HepG2 (cell line): ENCODE data around the gene RNU2-63P. TPM values are rescaled to one million over a fixed set of nuclear protein-coding genes. Genes with fewer than 3 reads are reported as not detected.

Experiments
- BCL3 ChIP-seq: sonication (generic); formaldehyde crosslinking; IDR thresholded peaks from 2 replicates; pipeline ENCODE4 v1.5.1; 2020; ENCODE audit warnings: mild to moderate bottlenecking, missing genetic modification reagents, moderate library complexity
- CAMTA2 ChIP-seq: sonication (generic); formaldehyde crosslinking; IDR thresholded peaks from 2 replicates; pipeline ENCODE4 v1.4.0; 2020; ENCODE audit warnings: mild to moderate bottlenecking, missing genetic modification reagents, borderline replicate concordance
- CBFB ChIP-seq: sonication (generic); formaldehyde crosslinking; IDR thresholded peaks from 2 replicates; pipeline ENCODE4 v1.4.0; 2020; ENCODE audit warnings: missing genetic modification reagents
- HNRNPLL ChIP-seq: fragments of 200-400 bp; formaldehyde crosslinking; IDR thresholded peaks from 2 replicates; pipeline ENCODE4 v1.6.1; 2017; ENCODE audit warnings: mild to moderate bottlenecking, low read depth, low read length; ENCODE audit not compliant: poor library complexity, severe bottlenecking
- HOXA3 ChIP-seq: sonication (generic); formaldehyde crosslinking; IDR thresholded peaks from 2 replicates; pipeline ENCODE4 v1.5.0; 2020; ENCODE audit warnings: missing genetic modification reagents
- KDM5B ChIP-seq: sonication (generic); formaldehyde crosslinking; IDR thresholded peaks from 2 replicates; pipeline ENCODE4 v1.4.0; 2020; ENCODE audit warnings: missing genetic modification reagents, mild to moderate bottlenecking, borderline replicate concordance
- MAFG ChIP-seq: sonication (generic); formaldehyde crosslinking; IDR thresholded peaks from 2 replicates; pipeline ENCODE4 v1.5.1; 2020; ENCODE audit warnings: mild to moderate bottlenecking, missing genetic modification reagents
- MED8 ChIP-seq: sonication (generic); formaldehyde crosslinking; IDR thresholded peaks from 2 replicates; pipeline ENCODE4 v1.8.1; 2023; ENCODE audit warnings: mild to moderate bottlenecking, missing genetic modification reagents; ENCODE audit not compliant: insufficient replicate concordance
- NFYC ChIP-seq: IDR thresholded peaks from 2 replicates; pipeline ENCODE4 v1.6.1; 2016; ENCODE audit warnings: missing genetic modification reagents, missing compliant biosample characterization
- PITX1 ChIP-seq: sonication (generic); formaldehyde crosslinking; IDR thresholded peaks from 2 replicates; pipeline ENCODE4 v1.5.1; 2020; ENCODE audit warnings: mild to moderate bottlenecking, missing genetic modification reagents
- STAT5B ChIP-seq: sonication (generic); formaldehyde crosslinking; IDR thresholded peaks from 2 replicates; pipeline ENCODE4 v1.4.0; 2020; ENCODE audit warnings: missing genetic modification reagents
- XRCC5 ChIP-seq: fragments of 200-400 bp; formaldehyde crosslinking; optimal IDR thresholded peaks from 2 replicates; pipeline ENCODE3; 2017; ENCODE audit warnings: mild to moderate bottlenecking, low read length
- YEATS2 ChIP-seq: sonication (generic); formaldehyde crosslinking; IDR thresholded peaks from 2 replicates; pipeline ENCODE4 v1.4.0; 2020; ENCODE audit warnings: missing genetic modification reagents, borderline replicate concordance
- ZBTB7B ChIP-seq: sonication (generic); formaldehyde crosslinking; IDR thresholded peaks from 2 replicates; pipeline ENCODE4 v1.4.0; 2020; ENCODE audit warnings: missing genetic modification reagents
- ZFP36 ChIP-seq: fragments of 150-350 bp; IDR thresholded peaks from 2 replicates; pipeline ENCODE4 v1.6.1; 2018; ENCODE audit warnings: borderline replicate concordance, low read length, low read depth; ENCODE audit not compliant: partially characterized antibody
- ZNF160 ChIP-seq: sonication (generic); formaldehyde crosslinking; IDR thresholded peaks from 2 replicates; pipeline ENCODE4 v1.8.0; 2022; ENCODE audit warnings: mild to moderate bottlenecking, inconsistent platforms, missing genetic modification reagents
- ZNF17 ChIP-seq: sonication (generic); formaldehyde crosslinking; IDR thresholded peaks from 2 replicates; pipeline ENCODE4 v1.5.0; 2020; ENCODE audit warnings: mild to moderate bottlenecking, missing genetic modification reagents
- ZNF296 ChIP-seq: sonication (generic); formaldehyde crosslinking; conservative IDR thresholded peaks from 2 replicates; pipeline ENCODE4 v1.5.0; 2020; ENCODE audit warnings: mild to moderate bottlenecking, missing genetic modification reagents
- ZNF562 ChIP-seq: sonication (generic); formaldehyde crosslinking; IDR thresholded peaks from 2 replicates; pipeline ENCODE4 v1.8.0; 2022; ENCODE audit warnings: missing genetic modification reagents, borderline replicate concordance
- ZNF577 ChIP-seq: sonication (generic); formaldehyde crosslinking; IDR thresholded peaks from 2 replicates; pipeline ENCODE4 v1.4.0; 2020; ENCODE audit warnings: mild to moderate bottlenecking, low read depth, missing genetic modification reagents, borderline replicate concordance
- ZNF883 ChIP-seq: sonication (generic); formaldehyde crosslinking; IDR thresholded peaks from 2 replicates; pipeline ENCODE4 v1.5.1; 2020; ENCODE audit warnings: mild to moderate bottlenecking, missing genetic modification reagents; ENCODE audit errors: not compliant biosample characterization
- polyA plus RNA-seq, 8 experiments: library from polyadenylated mRNA; depleted of rRNA in 3 of 8; stranded (reverse) in 7 of 8; unstranded in 1 of 8; fragments of >200 nt; fragmentation: Illumina TruSeq in 4 of 8; extraction: Trizol in 4 of 8; gene quantifications; 2 replicates each; pipeline versions ENCODE4 v1.2.1 to v1.2.3, GENCODE V29; 2011 to 2016; ENCODE audit warnings: low read depth in 4 of 8, missing spikeins in 1 of 8, mixed read lengths in 1 of 8; ENCODE audit not compliant: insufficient read depth in 1 of 8
- total RNA-seq, 5 experiments: library from RNA; depleted of rRNA; stranded (reverse); fragments of >200 nt; fragmentation: Illumina TruSeq; extraction: Trizol; gene quantifications; 2 replicates each; pipeline ENCODE4 v1.2.3, GENCODE V29; 2016; ENCODE audit warnings: low read depth in 1 of 5
- TF ChIP-seq, protein P1 (sequence below): sonication (generic); formaldehyde crosslinking; IDR thresholded peaks from 2 replicates; pipeline ENCODE4; 2020; ENCODE audit warnings: missing genetic modification reagents, mild to moderate bottlenecking, borderline replicate concordance
- TF ChIP-seq, protein P2 (sequence below): sonication (generic); formaldehyde crosslinking; conservative IDR thresholded peaks from 2 replicates; pipeline ENCODE4 v1.8.0; 2022; ENCODE audit warnings: mild to moderate bottlenecking, moderate library complexity, missing genetic modification reagents

The RNU2-63P gene
- total and polyA plus RNA-seq, 2 of the 13 experiments (the other 11 are each of a cell fraction or from before 2014, with no cell fraction given), result 6.8 TPM; not detected in 1

DNA sequence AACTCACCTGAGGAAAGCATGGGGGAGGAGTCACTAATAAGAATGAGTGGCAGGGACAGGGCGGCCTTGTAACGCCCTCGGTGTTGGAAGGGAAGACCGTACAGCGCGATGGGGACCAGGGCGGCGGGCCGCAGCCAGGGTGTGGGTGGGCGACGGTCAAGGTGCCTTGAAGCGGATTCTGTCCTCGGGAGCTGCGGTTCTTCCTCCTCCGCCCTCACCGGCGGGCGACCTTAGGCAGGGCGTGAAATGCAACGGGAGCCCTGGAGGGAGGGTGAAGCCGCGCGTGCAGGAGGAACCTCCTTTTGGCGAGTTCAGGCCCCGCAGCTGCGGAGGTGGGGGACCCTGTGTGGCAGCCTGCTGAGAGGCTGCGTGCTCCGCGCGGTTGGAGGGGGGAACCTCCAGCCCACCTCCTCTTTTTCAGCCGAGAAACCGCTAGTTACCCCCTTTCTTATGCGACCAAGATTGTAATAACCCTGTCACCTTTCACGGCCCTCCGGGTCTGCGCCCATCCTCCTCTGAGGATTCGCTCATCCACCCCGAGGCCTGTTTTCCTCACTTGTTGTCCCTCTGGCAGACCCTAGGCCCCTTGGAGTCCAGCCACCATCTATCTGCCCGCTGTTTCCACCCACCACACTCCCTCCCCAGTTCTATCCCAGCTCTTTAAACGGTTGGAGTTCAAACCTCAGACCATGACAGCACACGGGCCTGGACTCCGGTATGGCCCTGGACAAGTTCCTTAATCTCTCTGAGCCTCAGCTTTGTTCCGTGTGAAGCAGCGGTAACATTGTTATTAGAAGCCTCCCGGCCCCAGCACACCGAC is 823 bp upstream of the RNU2-63P start (continued):
- TF ChIP-seq ZNF17 (no peak), STAT5B (CRISPR knock-in tag) (peak; percentile 43; the same call in 1 of the 2 replicates), ZNF577 (CRISPR knock-in tag) (no peak), ZNF160 (CRISPR knock-in tag) (peak; percentile 63; the same call in 1 of the 2 replicates), HNRNPLL (peak; percentile 56), MED8 (CRISPR knock-in tag) (no peak), HOXA3 (CRISPR knock-in tag) (peak; percentile 10; the same call in 1 of the 2 replicates), ZNF883 (peak; percentile 55), YEATS2 (no peak), ZNF562 (CRISPR knock-in tag) (no peak), PITX1 (peak; percentile 65), NFYC (no peak), KDM5B (peak; percentile 77; the same call in 1 of the 2 replicates), ZBTB7B (0 out of 2 replicates have a peak, but pooled peaks have one; percentile 14), CAMTA2 (0 out of 2 replicates have a peak, but pooled peaks have one; percentile 61), BCL3 (CRISPR knock-in tag) (peak; percentile 4), XRCC5 (peak; percentile 5), CBFB (0 out of 2 replicates have a peak, but pooled peaks have one; percentile 4), ZNF296 (CRISPR knock-in tag) (0 out of 2 replicates have a peak, but pooled peaks have one; percentile 71), MAFG (CRISPR knock-in tag) (peak; percentile 11; the same call in 1 of the 2 replicates), ZFP36 (no peak)
- TF ChIP-seq, protein P1, sequence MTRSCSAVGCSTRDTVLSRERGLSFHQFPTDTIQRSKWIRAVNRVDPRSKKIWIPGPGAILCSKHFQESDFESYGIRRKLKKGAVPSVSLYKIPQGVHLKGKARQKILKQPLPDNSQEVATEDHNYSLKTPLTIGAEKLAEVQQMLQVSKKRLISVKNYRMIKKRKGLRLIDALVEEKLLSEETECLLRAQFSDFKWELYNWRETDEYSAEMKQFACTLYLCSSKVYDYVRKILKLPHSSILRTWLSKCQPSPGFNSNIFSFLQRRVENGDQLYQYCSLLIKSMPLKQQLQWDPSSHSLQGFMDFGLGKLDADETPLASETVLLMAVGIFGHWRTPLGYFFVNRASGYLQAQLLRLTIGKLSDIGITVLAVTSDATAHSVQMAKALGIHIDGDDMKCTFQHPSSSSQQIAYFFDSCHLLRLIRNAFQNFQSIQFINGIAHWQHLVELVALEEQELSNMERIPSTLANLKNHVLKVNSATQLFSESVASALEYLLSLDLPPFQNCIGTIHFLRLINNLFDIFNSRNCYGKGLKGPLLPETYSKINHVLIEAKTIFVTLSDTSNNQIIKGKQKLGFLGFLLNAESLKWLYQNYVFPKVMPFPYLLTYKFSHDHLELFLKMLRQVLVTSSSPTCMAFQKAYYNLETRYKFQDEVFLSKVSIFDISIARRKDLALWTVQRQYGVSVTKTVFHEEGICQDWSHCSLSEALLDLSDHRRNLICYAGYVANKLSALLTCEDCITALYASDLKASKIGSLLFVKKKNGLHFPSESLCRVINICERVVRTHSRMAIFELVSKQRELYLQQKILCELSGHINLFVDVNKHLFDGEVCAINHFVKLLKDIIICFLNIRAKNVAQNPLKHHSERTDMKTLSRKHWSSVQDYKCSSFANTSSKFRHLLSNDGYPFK (CRISPR knock-in tag), result peak; percentile 8; the same call in 1 of the 2 replicates
- TF ChIP-seq, protein P2, sequence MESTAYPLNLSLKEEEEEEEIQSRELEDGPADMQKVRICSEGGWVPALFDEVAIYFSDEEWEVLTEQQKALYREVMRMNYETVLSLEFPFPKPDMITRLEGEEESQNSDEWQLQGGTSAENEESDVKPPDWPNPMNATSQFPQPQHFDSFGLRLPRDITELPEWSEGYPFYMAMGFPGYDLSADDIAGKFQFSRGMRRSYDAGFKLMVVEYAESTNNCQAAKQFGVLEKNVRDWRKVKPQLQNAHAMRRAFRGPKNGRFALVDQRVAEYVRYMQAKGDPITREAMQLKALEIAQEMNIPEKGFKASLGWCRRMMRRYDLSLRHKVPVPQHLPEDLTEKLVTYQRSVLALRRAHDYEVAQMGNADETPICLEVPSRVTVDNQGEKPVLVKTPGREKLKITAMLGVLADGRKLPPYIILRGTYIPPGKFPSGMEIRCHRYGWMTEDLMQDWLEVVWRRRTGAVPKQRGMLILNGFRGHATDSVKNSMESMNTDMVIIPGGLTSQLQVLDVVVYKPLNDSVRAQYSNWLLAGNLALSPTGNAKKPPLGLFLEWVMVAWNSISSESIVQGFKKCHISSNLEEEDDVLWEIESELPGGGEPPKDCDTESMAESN (CRISPR knock-in tag), result 0 out of 2 replicates have a peak, but pooled peaks have one; percentile 2
